Fibroblast of skin of right quadriceps (primary cell): ENCODE measurements around the gene PGD.

ENCODE experiments used
- DNase-seq: peaks from one replicate; pipeline ENCODE4 v3.0.0-alpha.2; 2013

The PGD gene

GRCh38 chr1:10398734-10399443, at the start of gene PGD:
PGD (plus strand) TSS chr1:10399064; CDS start chr1:10399118, 54 bp downstream.
- peak; percentile 98 for DNase-seq

GRCh38 chr1:10353282-10353681, 45.6 kb upstream of the PGD start:
- DNase-seq, result no peak

GRCh38 chr1:10353693-10354092, 45.2 kb upstream of the PGD start:
- DNase-seq, result no peak

GRCh38 chr1:10360045-10360444, 38.8 kb upstream of the PGD start:
- DNase-seq, result no peak

GRCh38 chr1:10361515-10361914, 37.3 kb upstream of the PGD start:
- DNase-seq, result no peak

GRCh38 chr1:10368194-10368593, 30.7 kb upstream of the PGD start:
- no peak for DNase-seq

GRCh38 chr1:10374442-10374860, 24.4 kb upstream of the PGD start:
- DNase-seq, result peak; percentile 22

- DNase-seq, result peak; percentile 72
Measured at GRCh38 chr1:10377365-10378029, 21.4 kb upstream of the PGD start.

GRCh38 chr1:10378081-10378841, 20.6 kb upstream of the PGD start:
- peak; percentile 84 for DNase-seq

- no peak for DNase-seq
Measured at GRCh38 chr1:10379101-10379620, 19.7 kb upstream of the PGD start.

GRCh38 chr1:10379676-10380075, 19.2 kb upstream of the PGD start:
- DNase-seq, result no peak

GRCh38 chr1:10380594-10381275, 18.1 kb upstream of the PGD start:
- peak; percentile 87 for DNase-seq

- no peak for DNase-seq
Measured at GRCh38 chr1:10383630-10384029, 15.2 kb upstream of the PGD start.

GRCh38 chr1:10384219-10384618, 14.6 kb upstream of the PGD start:
- DNase-seq, result no peak

GRCh38 chr1:10386761-10387676, 11.8 kb upstream of the PGD start:
- no peak for DNase-seq

- DNase-seq, result peak; percentile 82
Measured at GRCh38 chr1:10387677-10388386, 11.0 kb upstream of the PGD start.

- no peak for DNase-seq
Measured at GRCh38 chr1:10388387-10388715, 10.5 kb upstream of the PGD start.

GRCh38 chr1:10389271-10389973, 9.4 kb upstream of the PGD start:
- DNase-seq, result no peak

GRCh38 chr1:10396870-10397269, 2.0 kb upstream of the PGD start:
- DNase-seq, result no peak

GRCh38 chr1:10398278-10398733, 558 bp upstream of the PGD start:
- no peak for DNase-seq
